AG09319 (cell line): ENCODE results near the gene TNNT3.
"Not testable (repeated sequence)": the region's sequence is repeated elsewhere in the genome, so short reads cannot be mapped to it uniquely, and the experiment has no call there.

ENCODE experiments used
- DNase-seq: peaks from one replicate; pipeline ENCODE4 v3.0.0-alpha.2; 2010; ENCODE audit warnings: low read depth; ENCODE audit errors: extremely low read depth
- CTCF ChIP-seq: IDR thresholded peaks from 2 replicates; pipeline ENCODE4 v1.5.1; 2011; ENCODE audit warnings: low read depth, mild to moderate bottlenecking, inconsistent platforms, low read length, moderate library complexity

Gene TNNT3

GRCh38 chr11:1937616-1938342 lies 18.3 kb downstream of the TNNT3 start:
- TF ChIP-seq CTCF, result no peak

GRCh38 chr11:1938343-1939005 lies 19.0 kb downstream of the TNNT3 start:
- no peak for TF ChIP-seq CTCF
- no peak for DNase-seq

More at GRCh38 chr11:1937616-1938342, 18.3 kb downstream of the TNNT3 start:
- no peak for DNase-seq

- no peak for TF ChIP-seq CTCF
- no peak for DNase-seq
Measured at GRCh38 chr11:1939006-1939625, 19.6 kb downstream of the TNNT3 start.

GRCh38 chr11:1939788-1940187 lies 20.3 kb downstream of the TNNT3 start:
- not testable (repeated sequence) for DNase-seq

- no peak for DNase-seq
- TF ChIP-seq CTCF, result no peak
Measured at GRCh38 chr11:1942558-1943260, 23.2 kb downstream of the TNNT3 start.

- no peak for DNase-seq
Measured at GRCh38 chr11:1943576-1943975, 24.1 kb downstream of the TNNT3 start.

More at GRCh38 chr11:1943576-1943975, 24.1 kb downstream of the TNNT3 start:
- TF ChIP-seq CTCF, result no peak
